NB4 (cell line): ENCODE measurements around the gene SEMA4B.
"Not testable (repeated sequence)": the region's sequence is repeated elsewhere in the genome, so short reads cannot be mapped to it uniquely, and the experiment has no call there.

Experiments
- DNase-seq: peaks from one replicate; pipeline ENCODE4 v3.0.0; 2010; ENCODE audit warnings: low read depth
- H3K4me3 ChIP-seq: one replicate; pipeline ENCODE4 v1.5.1; 2011; ENCODE audit warnings: mild to moderate bottlenecking, low read depth, low read length, moderate library complexity
- MYC ChIP-seq: IDR thresholded peaks from 2 replicates; pipeline ENCODE4 v1.6.1; 2011; ENCODE audit warnings: low read depth, low read length
- POLR2A ChIP-seq: IDR thresholded peaks from 2 replicates; pipeline ENCODE4 v1.6.1; 2011; ENCODE audit warnings: mild to moderate bottlenecking; ENCODE audit not compliant: insufficient read length; ENCODE audit errors: extremely low read depth
- TF ChIP-seq, protein P1 (sequence below): IDR thresholded peaks from one replicate; pipeline ENCODE4 v1.5.1; 2012; ENCODE audit warnings: low read depth, low read length
- TF ChIP-seq, protein P2 (sequence below): IDR thresholded peaks from 2 replicates; pipeline ENCODE4 v1.6.1; 2011; ENCODE audit warnings: low read depth, low read length

The SEMA4B gene

DNA sequence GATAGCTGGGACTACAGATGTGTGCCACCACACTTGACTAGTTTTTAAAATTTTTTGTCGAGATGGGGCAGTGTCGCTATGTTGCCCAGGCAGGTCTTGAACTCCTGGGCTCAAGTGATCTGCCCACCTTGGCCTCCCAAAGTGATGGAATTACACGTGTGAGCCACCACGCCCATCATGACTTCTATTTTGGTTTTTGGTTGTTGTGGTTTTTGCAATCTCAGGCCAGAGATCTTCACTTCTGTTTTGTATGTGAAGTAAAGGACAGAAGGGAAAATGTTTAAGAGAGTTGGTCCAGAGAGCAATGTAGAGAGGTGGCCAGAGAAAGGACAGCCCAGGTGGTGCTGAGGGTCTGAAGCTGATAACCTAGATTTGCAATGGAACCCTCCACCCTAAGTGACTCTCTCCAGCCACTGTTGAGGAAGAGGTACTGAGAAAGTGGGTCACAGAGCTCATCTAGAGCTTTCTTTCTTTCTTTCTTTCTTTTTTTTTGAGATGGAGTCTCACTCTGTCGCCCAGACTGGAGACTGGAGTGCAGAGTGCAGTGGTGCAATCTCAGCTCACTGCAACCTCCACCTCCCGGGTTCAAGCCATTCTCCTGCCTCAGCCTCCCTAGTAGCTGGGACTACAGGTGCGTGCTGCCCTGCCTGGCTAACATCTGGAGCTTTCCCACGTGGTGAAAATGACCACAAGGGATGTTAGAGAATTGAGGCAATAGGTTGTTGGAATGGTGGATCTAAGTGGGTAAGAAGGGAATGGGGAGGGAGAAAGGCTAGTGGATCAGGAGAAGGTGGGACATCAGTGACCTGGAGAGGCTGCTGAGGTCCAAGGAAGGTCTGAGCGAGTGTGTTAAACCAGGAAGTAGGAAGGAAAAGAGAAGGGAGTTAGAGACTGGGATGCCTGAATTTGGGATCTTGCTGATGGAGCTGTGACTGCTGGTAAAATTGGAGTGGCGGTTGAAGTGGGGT, 22.4 kb upstream of the SEMA4B start:
- TF ChIP-seq, protein P1, sequence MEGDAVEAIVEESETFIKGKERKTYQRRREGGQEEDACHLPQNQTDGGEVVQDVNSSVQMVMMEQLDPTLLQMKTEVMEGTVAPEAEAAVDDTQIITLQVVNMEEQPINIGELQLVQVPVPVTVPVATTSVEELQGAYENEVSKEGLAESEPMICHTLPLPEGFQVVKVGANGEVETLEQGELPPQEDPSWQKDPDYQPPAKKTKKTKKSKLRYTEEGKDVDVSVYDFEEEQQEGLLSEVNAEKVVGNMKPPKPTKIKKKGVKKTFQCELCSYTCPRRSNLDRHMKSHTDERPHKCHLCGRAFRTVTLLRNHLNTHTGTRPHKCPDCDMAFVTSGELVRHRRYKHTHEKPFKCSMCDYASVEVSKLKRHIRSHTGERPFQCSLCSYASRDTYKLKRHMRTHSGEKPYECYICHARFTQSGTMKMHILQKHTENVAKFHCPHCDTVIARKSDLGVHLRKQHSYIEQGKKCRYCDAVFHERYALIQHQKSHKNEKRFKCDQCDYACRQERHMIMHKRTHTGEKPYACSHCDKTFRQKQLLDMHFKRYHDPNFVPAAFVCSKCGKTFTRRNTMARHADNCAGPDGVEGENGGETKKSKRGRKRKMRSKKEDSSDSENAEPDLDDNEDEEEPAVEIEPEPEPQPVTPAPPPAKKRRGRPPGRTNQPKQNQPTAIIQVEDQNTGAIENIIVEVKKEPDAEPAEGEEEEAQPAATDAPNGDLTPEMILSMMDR, result no peak
- TF ChIP-seq, protein P2, sequence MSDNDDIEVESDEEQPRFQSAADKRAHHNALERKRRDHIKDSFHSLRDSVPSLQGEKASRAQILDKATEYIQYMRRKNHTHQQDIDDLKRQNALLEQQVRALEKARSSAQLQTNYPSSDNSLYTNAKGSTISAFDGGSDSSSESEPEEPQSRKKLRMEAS, result no peak
- TF ChIP-seq POLR2A (no peak), MYC (no peak)
- H3K4me3 ChIP-seq, result no peak overlapping the region
- DNase-seq, result no peak

DNA sequence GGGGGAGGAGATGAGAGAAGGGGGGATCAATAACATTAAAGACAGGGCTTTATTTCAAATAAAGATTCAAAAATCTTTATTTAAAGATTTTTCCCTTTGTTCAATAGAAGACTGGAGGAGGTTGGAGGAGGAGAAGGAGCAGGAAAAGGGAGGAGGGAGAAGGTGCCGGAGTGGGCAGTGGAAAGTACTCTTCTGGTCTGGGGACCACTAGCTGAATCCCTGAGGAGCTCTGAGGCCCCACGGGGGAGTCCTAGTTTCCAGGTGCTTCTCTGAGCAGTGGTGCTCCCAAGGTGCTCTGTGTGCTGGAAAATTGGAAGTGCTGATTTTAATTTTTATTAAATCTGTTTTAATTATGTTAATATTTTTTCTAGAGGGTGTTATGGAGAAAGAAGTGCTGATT, 19.4 kb upstream of the SEMA4B start:
- no peak for DNase-seq
- no peak for TF ChIP-seq MYC
- TF ChIP-seq POLR2A, result no peak
- TF ChIP-seq, protein P2, result no peak
- H3K4me3 ChIP-seq, result no peak overlapping the region

DNA sequence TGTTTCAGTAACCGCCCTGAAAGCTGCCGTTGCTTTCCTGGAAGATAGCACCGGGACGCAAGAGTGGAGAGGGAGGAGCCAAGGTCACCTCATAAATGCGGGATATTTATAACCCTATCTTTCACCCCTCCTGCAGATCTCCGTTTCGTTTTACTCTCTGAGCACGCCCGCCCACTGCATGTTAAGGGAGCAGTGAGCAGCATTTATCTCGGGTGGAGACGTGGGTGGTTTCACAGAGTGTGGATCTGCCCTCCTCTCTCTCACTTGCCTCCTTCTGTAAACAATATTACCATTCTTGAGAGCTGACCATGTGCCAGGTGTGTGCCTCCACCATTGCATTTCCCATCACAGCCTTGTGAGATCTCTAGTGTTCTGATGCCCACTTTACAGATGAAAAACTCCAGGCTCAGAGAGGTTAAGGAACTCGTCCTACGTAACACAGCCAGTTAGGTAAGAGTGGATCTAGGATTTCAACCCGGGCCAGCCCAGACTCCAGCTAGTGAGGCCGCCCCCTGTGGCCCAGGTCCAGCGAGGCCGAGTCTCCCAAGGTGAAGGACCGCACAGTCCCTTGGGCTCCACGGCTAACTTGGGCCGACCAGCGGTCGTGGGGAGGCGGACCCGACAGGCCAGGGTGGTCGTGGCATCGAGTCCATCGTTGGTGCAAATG, 16.9 kb upstream of the SEMA4B start:
- no peak for TF ChIP-seq MYC
- no peak for TF ChIP-seq POLR2A
- TF ChIP-seq, protein P1, result no peak
- TF ChIP-seq, protein P2, result no peak
- H3K4me3 ChIP-seq, result peak overlapping the region; percentile 17
- no peak for DNase-seq

DNA sequence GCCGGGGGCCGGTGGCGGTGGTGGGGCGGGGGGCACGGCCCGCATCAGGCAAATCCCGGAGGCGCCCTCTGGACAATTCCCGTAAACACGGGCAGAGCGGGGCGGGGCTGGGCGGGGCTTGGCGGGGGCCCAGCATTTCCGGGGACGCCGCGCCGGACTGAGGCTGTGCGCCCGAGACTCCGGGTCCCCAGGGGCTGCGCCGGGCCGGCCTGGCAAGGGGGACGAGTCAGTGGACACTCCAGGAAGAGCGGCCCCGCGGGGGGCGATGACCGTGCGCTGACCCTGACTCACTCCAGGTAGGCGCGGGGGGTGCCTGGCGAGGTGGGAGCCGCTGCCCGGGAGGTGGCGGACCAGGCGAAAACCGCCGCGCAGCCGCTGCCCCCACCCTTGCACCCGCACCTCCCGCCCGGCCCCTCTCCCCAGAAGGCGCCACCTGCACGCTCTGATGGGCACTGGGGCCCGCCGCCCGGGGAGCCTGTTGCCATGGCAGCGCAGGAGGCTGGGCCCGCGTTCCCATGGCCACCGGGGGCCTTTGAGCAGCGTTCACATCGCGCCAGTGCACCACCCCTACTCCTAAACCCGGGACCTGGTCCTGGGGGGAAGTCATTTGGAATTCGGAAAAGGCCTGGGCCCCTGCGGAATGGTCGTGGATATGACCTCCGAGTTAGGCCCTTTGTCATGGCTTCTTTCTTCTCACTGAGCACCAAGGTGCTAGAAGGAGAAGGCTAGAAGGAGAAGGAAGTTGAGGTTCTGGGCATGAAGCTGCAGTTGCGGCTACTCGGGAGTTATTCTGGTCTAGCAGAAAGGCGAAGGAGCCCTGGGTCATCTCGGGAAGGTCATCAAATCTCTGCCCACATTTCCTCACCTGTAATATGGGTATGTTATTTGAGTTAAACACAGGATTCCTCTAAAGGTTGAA, 16.1 kb upstream of the SEMA4B start:
- peak overlapping the region; percentile 69 for H3K4me3 ChIP-seq
- DNase-seq, result peak; percentile 64
- no peak for TF ChIP-seq MYC
- TF ChIP-seq, protein P2, result 0 out of 2 replicates have a peak, but pooled peaks have one; percentile 16
- TF ChIP-seq POLR2A, result peak; percentile 21

DNA sequence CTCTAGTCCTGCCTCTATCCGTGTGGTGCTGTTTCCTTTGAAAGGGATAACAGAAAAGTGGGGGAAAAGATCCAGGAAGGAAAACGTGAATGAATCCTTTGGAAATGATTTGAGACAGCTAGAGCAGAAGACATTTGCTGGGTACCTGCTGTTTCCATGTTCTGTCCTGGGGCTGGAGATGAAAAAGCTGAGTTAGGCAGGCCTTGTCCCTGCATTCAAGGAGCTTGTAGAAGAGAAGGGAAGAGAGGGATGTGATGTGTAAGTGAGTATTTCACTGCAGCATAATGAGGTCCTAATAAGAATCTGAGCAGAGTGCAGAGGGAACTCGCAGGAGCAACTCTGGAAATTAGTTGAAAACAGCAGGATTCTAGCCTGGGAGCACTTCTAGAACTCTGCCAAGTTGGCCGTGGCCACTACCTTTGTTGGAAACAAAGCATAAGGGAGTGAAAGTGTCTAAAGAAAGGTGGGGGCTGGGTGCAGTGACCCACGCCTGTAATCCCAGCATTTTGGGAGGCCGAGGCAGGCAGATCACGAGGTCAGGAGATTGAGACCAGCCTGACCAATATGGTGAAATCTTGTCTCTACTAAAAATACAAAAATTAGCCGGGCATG, 13.8 kb upstream of the SEMA4B start:
- no peak overlapping the region for H3K4me3 ChIP-seq
- DNase-seq, result no peak
- TF ChIP-seq, protein P1, result no peak
- no peak for TF ChIP-seq POLR2A
- no peak for TF ChIP-seq MYC
- TF ChIP-seq, protein P2, result no peak

DNA sequence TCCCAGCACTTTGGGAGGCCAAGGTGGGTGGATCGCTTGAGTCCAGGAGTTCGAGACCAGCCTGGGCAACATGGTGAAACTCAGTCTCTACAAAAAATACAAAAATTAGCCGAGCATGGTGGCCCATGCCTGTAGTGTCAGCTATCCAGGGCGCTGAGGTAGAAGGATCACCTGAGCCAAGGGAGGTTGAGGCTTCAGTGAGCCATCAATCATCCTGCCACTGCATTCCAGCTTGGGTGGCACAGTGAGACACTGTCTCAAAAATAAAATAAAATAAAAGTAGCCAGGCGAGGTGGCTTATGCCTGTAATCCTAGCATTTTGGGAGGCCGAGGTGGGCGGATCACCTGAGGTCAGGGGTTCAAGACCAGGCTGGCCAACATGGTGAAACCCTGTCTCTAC, 13.1 kb upstream of the SEMA4B start:
- H3K4me3 ChIP-seq, DNase-seq: not testable (repeated sequence)
